ENCODE measurements around the gene GPBP1.
"Not testable (repeated sequence)": the region's sequence is repeated elsewhere in the genome, so short reads cannot be mapped to it uniquely, and the experiment has no call there.

GPBP1 gene

DNA sequence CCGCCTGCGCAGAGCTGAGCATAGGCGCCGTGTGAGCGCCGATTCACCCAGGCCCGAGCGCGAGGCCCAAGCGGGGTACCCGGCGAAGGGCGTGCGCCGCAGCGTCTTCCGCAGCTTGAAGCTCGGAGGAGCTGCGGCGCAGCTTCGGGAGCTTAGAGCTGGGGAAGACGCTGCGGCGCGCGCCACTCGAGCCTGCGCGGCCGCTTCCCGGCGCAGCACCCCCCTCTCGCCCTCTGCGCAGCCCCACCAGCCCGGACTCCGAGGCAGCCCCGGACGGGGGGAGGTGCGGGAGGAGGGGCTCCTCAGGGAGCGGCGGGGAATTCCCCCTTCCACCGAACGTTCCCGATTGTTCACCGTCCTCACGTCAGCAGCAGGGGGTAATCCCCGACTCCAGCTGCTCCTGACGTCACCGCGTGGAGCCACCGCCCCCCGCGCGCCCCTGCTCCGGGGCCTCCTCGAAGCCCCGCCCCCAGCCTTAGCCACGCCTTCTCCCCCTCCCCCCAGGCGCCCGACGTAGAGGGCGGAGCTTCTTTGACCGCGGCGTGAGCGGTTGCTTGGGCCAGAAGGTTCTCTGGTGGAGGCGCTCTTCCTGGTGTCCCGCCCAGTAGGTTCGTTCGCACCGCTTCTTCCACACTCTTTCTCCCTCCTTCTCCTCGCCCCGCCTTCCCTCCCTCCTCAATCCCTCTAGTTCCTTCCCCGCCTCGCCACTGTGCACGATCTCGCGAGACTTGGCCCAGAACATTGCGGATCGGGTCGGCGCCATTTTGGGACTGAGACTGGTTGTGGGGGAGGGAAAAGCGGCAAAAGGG is at the start of gene GPBP1:
GPBP1 (plus strand) TSS at position 741 of the 809 bp plus-strand sequence. CDS start 40,072 bp downstream, outside the sequence.
- DNase-seq (ENCODE audit: low spot score) (peak; percentile 93), FAIRE-seq (peak; percentile 51)

DNA sequence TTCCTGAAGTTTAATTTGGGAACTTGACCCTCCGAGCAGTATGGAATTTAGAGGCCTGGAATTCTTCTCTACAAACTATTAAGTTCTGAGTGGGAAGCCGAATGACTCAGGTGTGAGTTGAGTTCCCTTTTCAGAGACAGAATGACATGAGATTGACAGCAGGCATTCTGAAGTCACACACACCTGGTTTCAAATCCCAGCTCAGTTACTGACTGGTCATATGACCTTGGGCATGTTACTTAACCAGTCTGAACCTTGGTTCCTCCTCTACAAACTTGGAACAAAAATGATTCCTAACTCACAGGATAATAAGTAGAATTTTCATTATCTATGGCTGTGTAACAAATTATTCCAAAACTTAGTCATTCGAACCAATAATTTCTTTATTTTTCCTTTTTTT is 45.5 kb upstream of the GPBP1 start:
- DNase-seq (ENCODE audit: low spot score): no peak
- FAIRE-seq: no peak

GRCh38 chr5:57133574-57133973 is 40.3 kb upstream of the GPBP1 start:
- no peak for FAIRE-seq

GRCh38 chr5:57137401-57137800 is 36.5 kb upstream of the GPBP1 start:
- DNase-seq (ENCODE audit: low spot score) (no peak), FAIRE-seq (no peak)

More at GRCh38 chr5:57133574-57133973, 40.3 kb upstream of the GPBP1 start:
- no peak for DNase-seq (ENCODE audit: low spot score)

DNA sequence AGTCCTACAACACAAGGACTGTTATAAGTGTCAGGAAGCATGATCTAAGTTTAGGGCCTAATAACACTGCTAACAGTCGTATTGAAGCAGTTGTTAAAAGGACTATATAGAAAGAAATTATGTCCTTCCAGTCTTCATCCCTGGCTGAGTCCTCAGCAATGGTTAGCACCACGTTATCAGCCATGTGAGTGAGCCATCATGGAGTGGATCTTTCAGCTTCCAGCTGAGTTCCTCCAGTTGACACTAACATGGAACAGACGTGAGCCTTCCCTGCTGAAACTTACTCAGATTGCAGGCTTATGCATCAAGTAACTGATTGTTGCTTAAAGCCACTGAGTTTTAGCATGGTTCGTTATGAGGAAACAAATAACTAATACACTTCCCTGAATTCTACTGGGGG is 21.5 kb upstream of the GPBP1 start:
- no peak for FAIRE-seq
- no peak for DNase-seq (ENCODE audit: low spot score)

- FAIRE-seq: no peak
- DNase-seq (ENCODE audit: low spot score): no peak
Measured at GRCh38 chr5:57155033-57155432, 18.8 kb upstream of the GPBP1 start.

GRCh38 chr5:57157131-57157530 is 16.7 kb upstream of the GPBP1 start:
- no peak for DNase-seq (ENCODE audit: low spot score)
- no peak for FAIRE-seq

DNA sequence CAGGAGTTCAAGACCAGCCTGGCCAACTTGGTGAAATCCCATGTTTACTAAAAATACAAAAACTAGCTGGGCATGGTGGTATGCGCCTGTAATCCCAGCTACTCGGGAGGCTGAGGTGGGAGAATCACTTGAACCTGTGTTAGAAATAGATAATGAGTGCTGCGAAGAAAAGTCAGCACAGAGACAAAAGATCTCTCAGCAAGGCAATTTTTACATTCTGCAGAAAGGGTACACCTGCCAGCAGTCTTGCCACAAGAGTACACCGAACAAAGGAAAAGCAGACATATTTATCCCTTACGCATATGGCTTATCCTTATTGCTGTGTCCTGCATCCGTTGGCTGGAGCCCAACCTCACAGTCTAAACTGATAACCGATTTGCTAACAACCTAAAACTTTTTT is 16.2 kb upstream of the GPBP1 start:
- DNase-seq (ENCODE audit: low spot score) (no peak), FAIRE-seq (no peak)

- no peak for DNase-seq (ENCODE audit: low spot score)
- FAIRE-seq: no peak
Measured at GRCh38 chr5:57163553-57164006, 10.3 kb upstream of the GPBP1 start.

- no peak for FAIRE-seq
Measured at GRCh38 chr5:57164124-57164523, 9.7 kb upstream of the GPBP1 start.

DNA sequence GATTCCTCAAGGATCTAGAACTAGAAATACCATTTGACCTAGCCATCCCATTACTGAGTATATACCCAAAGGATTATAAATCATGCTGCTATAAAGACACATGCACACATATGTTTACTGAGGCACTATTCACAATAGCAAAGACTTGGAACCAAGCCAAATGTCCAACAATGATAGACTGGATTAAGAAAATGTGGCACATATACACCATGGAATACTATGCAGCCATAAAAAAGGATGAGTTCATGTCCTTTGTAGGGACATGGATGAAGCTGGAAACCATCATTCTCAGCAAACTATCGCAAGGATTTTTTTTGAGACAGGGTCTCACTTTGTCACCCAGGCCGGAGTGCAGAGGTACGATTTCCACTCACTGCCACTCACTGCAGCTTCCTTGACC is 8.7 kb upstream of the GPBP1 start:
- not testable (repeated sequence) for FAIRE-seq; DNase-seq (ENCODE audit: low spot score)

More at GRCh38 chr5:57164124-57164523, 9.7 kb upstream of the GPBP1 start:
- no peak for DNase-seq (ENCODE audit: low spot score)

DNA sequence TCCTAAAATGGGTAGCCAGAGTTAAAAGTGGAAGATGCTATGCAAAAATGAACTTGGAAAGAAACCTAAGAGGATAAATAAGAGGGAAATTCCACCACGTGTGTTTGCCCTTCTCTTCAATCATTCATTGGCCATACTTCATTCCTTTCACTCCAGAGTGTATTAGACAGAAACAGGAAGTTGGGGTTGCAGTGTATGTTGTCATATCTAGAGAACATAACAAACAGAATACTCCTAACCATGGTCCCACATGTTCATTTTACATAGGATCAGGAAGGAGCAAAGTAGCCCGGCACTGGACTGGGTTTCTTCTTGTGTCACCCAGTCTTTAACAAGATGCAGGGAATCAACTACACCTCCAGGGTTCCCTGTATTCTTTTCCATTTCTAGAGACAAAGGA is 7.6 kb upstream of the GPBP1 start:
- no peak for FAIRE-seq

DNA sequence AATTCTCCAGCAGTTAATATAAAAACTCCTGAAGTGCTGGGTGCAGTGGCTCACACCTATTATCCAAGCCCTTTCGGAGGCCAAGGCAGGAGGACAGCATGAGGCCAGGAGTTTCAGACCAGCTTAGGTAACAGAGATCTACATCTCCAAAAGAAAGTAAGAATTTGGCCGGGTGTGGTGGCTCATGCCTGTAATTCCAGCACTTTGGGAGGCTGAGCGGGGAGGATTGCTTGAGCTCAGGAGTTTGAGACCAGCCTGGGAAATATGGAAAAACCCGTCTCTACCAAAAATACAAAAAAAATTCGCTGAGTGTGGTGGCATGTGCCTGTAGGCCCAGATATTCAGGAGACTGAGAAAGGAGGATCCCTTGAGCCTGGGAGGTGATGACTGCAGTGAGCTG is 6.7 kb upstream of the GPBP1 start:
- FAIRE-seq (no peak), DNase-seq (ENCODE audit: low spot score) (no peak)

More for the DNA sequence above, 7.6 kb upstream of the GPBP1 start:
- DNase-seq (ENCODE audit: low spot score): no peak

GRCh38 chr5:57170116-57170515 is 3.7 kb upstream of the GPBP1 start:
- FAIRE-seq; DNase-seq (ENCODE audit: low spot score): not testable (repeated sequence)

GRCh38 chr5:57171816-57172465 is 1.9 kb upstream of the GPBP1 start:
- no peak for FAIRE-seq
- DNase-seq (ENCODE audit: low spot score): peak; percentile 16

- FAIRE-seq (no peak), DNase-seq (ENCODE audit: low spot score) (no peak)
Measured at GRCh38 chr5:57172466-57173318, 1.2 kb upstream of the GPBP1 start.

DNA sequence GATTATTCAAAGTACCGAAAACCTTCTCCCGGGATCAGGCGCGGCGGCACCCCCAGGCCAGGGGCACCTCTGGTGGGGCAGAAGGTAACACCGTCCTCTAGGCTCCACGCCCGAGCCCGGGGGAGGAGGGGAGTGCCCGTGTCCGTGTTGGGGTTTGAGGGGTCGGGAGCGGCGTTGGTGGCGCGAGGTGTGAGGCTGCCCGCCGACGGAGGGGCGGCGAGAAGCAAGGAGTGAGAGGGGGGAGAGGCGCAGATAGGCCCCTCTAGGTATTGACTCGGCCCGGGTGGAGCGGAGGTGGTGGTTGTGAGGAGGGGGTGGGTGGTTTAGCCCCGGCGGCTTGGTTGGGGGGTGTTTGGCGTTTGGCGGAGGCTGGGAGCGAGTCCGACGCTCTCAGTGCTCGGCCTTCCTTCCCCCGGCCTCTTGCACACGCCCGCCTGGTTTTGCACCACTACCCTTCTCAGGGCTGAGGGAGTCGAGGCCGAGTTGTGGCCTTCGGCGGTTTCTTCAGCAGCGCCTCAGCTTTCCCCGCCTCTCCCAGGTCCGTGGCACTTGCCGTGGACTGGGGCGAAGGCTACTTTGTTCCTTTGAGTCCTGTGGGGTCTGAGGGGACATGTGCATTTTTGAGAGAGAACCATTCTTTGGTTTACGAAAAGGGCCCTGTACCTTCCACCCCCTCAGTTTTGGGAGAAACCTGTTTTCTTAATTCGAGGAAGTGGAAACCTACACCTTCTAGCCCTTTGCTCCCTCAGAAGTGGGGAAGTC is 450 bp downstream of the GPBP1 start:
- DNase-seq (ENCODE audit: low spot score): no peak
- no peak for FAIRE-seq

GRCh38 chr5:57174890-57175510 is 1.1 kb downstream of the GPBP1 start:
- FAIRE-seq (no peak), DNase-seq (ENCODE audit: low spot score) (no peak)

DNA sequence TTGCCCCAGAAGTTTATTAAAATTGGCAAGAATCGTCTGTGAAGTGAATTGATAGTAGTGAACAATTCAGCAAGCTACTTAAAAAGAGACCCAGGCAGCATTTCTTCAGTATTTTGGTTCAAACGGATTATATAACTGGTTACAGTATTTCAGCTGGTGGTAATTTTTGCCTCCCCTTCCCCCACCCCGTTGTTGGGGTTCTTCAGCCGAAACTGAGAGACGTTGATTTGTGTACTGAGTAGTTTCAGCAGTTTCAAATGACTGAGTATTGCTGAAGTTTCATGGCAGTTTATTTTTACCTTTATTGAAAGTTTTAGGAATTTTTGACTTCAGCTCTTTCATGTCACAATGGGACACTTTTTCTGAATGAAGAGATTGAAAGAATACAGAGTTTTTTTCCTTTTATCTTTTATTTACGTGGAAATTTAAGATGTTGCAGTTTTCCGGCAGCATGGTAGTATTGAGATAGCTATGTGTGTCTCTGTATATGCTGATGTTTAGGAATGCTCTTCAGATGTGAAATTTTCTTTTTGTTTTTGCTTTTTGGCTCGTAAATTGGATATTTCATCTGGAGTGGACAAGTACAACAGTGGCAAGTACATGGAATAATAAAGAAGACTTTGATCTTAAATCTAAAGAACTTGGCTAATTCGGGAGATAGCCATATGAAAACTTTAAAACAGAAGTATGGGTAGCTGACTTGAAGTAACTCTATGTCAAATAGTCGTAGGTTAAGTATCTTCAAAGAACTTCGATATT is 1.9 kb downstream of the GPBP1 start:
- no peak for DNase-seq (ENCODE audit: low spot score)
- no peak for FAIRE-seq
